Cerebellar cortex (tissue), 1 donor: ENCODE data around the gene MTARC1.

Experiments
- DNase-seq: peaks from one replicate; pipeline ENCODE4 v3.0.0-alpha.2; 2015; ENCODE audit warnings: low spot score

Gene MTARC1

GRCh38 chr1:220833436-220833835, 46.7 kb downstream of the MTARC1 start:
- DNase-seq, result no peak

DNA sequence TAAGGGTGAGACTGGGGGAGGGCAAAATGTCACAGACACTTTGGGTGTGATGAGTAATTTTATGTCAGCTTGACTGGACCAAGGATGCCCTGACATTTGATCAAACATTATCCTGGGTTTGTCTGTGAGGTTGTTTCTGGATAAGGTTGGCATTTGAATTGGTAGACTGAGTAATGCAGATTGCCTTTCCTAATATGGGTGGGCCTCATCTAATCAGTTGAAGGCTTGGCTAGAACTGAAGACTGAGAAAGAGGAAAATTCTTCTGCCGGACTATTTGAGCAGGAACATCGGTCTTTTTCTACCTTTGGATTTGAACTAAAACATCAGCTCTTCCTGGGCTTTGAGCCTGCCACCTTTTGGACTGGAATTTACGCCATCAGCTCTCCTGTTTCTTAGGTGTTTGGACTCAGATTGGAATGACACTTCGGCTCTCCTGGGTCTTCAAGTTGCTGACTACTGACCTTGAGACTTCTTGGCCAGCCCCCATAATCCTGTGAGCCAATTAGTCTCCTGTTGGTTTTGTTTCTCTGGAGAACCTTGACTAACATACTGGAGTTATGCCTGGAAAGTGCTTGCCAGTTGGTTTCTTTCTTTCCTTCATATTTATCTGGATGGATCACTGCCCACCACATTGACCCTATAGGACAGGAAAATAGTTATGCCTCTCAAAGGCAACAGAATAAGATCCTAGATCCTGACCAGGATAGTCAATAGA, 47.6 kb downstream of the MTARC1 start:
- no peak for DNase-seq
